GM21423 (cell line): ENCODE measurements around the gene ADAM12.

ENCODE experiments used
- ATAC-seq: cut with Tn5 transposase; IDR thresholded peaks from one replicate; pipeline ENCODE4 v1.9.1; 2021; ENCODE audit warnings: mild to moderate bottlenecking, moderate library complexity; ENCODE audit not compliant: unreplicated experiment

The ADAM12 gene

GRCh38 chr10:126158133-126158892, 230.0 kb downstream of the ADAM12 start:
- no peak for ATAC-seq

- ATAC-seq = no peak
Observed at GRCh38 chr10:126157189-126157588, 231.1 kb downstream of the ADAM12 start.

- no peak for ATAC-seq
Observed at GRCh38 chr10:126156503-126156902, 231.8 kb downstream of the ADAM12 start.

GRCh38 chr10:126156012-126156411, 232.3 kb downstream of the ADAM12 start:
- no peak for ATAC-seq

- ATAC-seq = no peak
Observed at GRCh38 chr10:126155528-126155927, 232.7 kb downstream of the ADAM12 start.

- ATAC-seq = no peak
Observed at GRCh38 chr10:126153711-126154628, 234.3 kb downstream of the ADAM12 start.

GRCh38 chr10:126147866-126148587, 240.2 kb downstream of the ADAM12 start:
- no peak for ATAC-seq

GRCh38 chr10:126146771-126147170, 241.5 kb downstream of the ADAM12 start:
- ATAC-seq = no peak

GRCh38 chr10:126143117-126143516, 245.2 kb downstream of the ADAM12 start:
- ATAC-seq = no peak

GRCh38 chr10:126140746-126141273, 247.5 kb downstream of the ADAM12 start:
- no peak for ATAC-seq

GRCh38 chr10:126137562-126138221, 250.6 kb downstream of the ADAM12 start:
- ATAC-seq = no peak

- no peak for ATAC-seq
Observed at GRCh38 chr10:126135941-126136595, 252.2 kb downstream of the ADAM12 start.

GRCh38 chr10:126135177-126135576, 253.1 kb downstream of the ADAM12 start:
- no peak for ATAC-seq

- no peak for ATAC-seq
Observed at GRCh38 chr10:126133906-126134656, 254.2 kb downstream of the ADAM12 start.

- no peak for ATAC-seq
Observed at GRCh38 chr10:126133082-126133620, 255.1 kb downstream of the ADAM12 start.

GRCh38 chr10:126131341-126131740, 256.9 kb downstream of the ADAM12 start:
- no peak for ATAC-seq

- no peak for ATAC-seq
Observed at GRCh38 chr10:126130271-126130710, 258.0 kb downstream of the ADAM12 start.

- ATAC-seq = no peak
Observed at GRCh38 chr10:126129026-126129425, 259.3 kb downstream of the ADAM12 start.

GRCh38 chr10:126128581-126128980, 259.7 kb downstream of the ADAM12 start:
- no peak for ATAC-seq
